KMS-11 (cell line): ENCODE measurements around the gene RBM10.

ENCODE experiments used
- H2AFZ ChIP-seq: fragments of 200-600 bp; sonication (generic); 2 replicates; pipeline ENCODE4 v1.6.1; 2016; ENCODE audit warnings: antibody characterized with exemption, mixed run types, low read depth
- H3K27ac ChIP-seq: fragments of 200-600 bp; sonication (generic); 2 replicates; pipeline ENCODE4 v1.6.1; 2016; ENCODE audit warnings: mild to moderate bottlenecking, mixed run types
- H3K27me3 ChIP-seq: fragments of 200-600 bp; sonication (generic); 2 replicates; pipeline ENCODE4 v1.6.1; 2017; ENCODE audit warnings: mild to moderate bottlenecking, low read depth, mixed run types, moderate library complexity; ENCODE audit not compliant: insufficient read depth
- H3K36me3 ChIP-seq: fragments of 200-600 bp; sonication (generic); 2 replicates; pipeline ENCODE4 v1.6.1; 2017; ENCODE audit warnings: mild to moderate bottlenecking, mixed run types; ENCODE audit not compliant: insufficient read depth
- H3K4me1 ChIP-seq: fragments of 200-600 bp; sonication (generic); 2 replicates; pipeline ENCODE4 v1.6.1; 2016; ENCODE audit warnings: mild to moderate bottlenecking, low read depth, mixed run types; ENCODE audit not compliant: poor library complexity, severe bottlenecking
- H3K4me2 ChIP-seq: fragments of 200-600 bp; sonication (generic); 2 replicates; pipeline ENCODE4 v1.7.0; 2016; ENCODE audit warnings: mild to moderate bottlenecking, mixed run types
- H3K4me3 ChIP-seq: fragments of 200-600 bp; sonication (generic); IDR thresholded peaks from 2 replicates; pipeline ENCODE4 v1.6.1; 2017; ENCODE audit warnings: low read depth, low read length, mixed read lengths; ENCODE audit not compliant: insufficient read depth
- H3K79me2 ChIP-seq: fragments of 200-600 bp; sonication (generic); 2 replicates; pipeline ENCODE4 v1.6.1; 2016; ENCODE audit warnings: low read depth, mixed run types; ENCODE audit not compliant: insufficient read depth
- H3K9ac ChIP-seq: fragments of 200-600 bp; sonication (generic); 2 replicates; pipeline ENCODE4 v1.6.1; 2016; ENCODE audit warnings: mild to moderate bottlenecking, mixed run types
- H4K20me1 ChIP-seq: fragments of 200-600 bp; sonication (generic); 2 replicates; pipeline ENCODE4 v1.6.1; 2016; ENCODE audit warnings: mild to moderate bottlenecking, mixed run types; ENCODE audit not compliant: insufficient read depth
- TF ChIP-seq, protein P1 (sequence below): fragments of 200-600 bp; sonication (generic); conservative IDR thresholded peaks from 2 replicates; pipeline ENCODE4 v1.6.1; 2017; ENCODE audit warnings: low read depth, mild to moderate bottlenecking, antibody characterized with exemption, low read length, moderate library complexity, mixed read lengths

Gene RBM10

DNA sequence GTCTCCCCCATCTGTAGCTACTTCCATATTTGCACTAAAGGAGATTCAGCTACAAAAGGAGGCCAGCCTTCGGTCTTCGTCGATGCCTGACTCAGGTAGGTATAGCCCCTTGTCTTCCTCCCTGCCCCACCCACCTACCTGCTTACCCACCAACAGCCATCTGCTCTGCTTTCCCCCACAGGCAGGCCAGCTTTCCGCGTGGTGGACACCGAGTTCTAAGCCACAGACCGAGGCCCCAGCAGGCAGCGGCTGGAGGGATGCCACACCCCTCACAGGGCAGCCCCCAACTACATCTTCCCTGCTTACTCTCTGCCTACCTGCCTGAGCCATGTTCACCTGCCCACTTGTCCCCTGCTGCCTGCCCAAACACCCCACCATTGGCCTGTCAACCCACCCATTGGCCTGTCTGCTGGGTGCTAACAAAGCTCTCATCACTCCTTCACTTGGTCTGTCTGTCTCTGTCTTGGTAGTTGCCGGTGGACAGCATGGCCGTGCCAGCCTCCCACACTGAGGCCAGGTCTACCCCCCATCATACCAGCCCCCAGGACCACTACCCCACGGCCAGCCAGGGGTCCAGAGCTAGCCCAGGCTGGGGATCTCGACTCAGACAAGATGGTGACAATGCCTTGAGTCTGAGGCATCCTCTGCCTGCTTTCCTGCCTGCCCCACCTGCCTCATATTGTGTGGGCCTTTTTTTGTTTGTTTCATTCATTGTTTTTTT, 83.7 kb downstream of the RBM10 start:
- no peak overlapping the region for H3K9ac ChIP-seq
- H3K4me2 ChIP-seq, result no peak overlapping the region
- no peaks in the 10 kb centered on the region for H3K36me3 ChIP-seq
- H3K79me2 ChIP-seq, result no peaks in the 10 kb centered on the region
- H3K27ac ChIP-seq, result no peak overlapping the region
- no peaks in the 10 kb centered on the region for H3K27me3 ChIP-seq
- peaks cover 13% of the 10 kb centered on the region for H3K4me1 ChIP-seq
- TF ChIP-seq, protein P1, sequence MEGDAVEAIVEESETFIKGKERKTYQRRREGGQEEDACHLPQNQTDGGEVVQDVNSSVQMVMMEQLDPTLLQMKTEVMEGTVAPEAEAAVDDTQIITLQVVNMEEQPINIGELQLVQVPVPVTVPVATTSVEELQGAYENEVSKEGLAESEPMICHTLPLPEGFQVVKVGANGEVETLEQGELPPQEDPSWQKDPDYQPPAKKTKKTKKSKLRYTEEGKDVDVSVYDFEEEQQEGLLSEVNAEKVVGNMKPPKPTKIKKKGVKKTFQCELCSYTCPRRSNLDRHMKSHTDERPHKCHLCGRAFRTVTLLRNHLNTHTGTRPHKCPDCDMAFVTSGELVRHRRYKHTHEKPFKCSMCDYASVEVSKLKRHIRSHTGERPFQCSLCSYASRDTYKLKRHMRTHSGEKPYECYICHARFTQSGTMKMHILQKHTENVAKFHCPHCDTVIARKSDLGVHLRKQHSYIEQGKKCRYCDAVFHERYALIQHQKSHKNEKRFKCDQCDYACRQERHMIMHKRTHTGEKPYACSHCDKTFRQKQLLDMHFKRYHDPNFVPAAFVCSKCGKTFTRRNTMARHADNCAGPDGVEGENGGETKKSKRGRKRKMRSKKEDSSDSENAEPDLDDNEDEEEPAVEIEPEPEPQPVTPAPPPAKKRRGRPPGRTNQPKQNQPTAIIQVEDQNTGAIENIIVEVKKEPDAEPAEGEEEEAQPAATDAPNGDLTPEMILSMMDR, result no peak
- no peaks in the 10 kb centered on the region for H4K20me1 ChIP-seq
- H2AFZ ChIP-seq, result no peak overlapping the region
- H3K4me3 ChIP-seq, result no peak overlapping the region

DNA sequence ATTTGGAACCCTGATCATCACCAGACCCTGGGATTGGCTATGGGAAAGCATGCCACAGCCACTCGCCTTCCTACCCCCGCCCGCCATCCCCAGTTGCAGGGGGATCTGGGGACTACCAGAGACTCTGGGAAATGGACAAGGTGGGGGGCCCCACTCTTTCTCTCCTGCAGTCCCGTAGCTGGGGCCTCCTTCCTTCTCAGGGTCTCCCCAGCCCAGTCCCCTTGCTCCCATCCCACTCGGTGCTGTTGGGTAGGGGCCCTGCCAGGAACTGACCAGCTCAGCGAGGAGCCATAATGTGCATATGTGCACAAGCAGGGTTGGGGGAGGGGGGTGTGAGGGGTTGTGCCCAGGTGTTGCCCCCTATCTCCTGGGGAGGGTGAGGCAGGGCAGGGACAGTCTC, 84.4 kb downstream of the RBM10 start:
- Histone ChIP-seq H3K27ac (no peak overlapping the region), H3K36me3 (no peaks in the 10 kb centered on the region)

DNA sequence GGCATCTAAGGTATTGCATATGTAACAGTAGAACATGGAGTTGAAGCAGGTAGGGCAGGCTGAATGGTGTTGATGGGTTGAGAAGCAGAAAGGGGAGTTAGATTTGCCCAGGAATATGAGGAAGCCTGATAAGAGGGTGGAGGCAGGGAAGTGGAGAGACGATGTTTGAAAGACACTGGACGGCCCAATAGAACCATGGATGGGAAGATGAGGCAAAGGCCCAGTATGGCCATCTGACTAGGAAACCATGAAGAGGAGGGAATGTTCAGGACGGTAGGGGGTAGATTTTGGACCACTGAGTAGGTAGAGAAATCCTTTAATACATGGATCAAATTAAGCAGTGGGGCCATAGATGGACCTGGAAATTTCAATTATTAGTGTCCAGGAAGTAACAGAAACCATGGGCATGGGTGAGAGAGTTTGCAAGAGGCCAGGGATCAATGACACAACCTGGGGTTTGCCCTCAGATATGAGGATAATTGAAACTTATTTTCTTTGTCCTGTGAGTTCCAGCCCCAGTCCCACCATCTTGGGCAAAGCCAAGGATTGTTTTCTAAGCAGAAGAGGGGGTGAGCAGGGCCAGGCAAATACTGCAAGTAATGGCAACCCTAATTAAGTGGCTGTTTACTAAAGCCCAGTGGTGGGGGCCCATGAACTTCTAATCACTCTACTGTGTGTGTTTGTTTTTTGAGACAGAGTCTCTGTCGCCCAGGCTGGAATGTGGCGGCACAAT, 85.3 kb downstream of the RBM10 start:
- no peak overlapping the region for H2AFZ ChIP-seq
- no peaks in the 10 kb centered on the region for H3K27me3 ChIP-seq
- H3K27ac ChIP-seq, result no peak overlapping the region
- H3K9ac ChIP-seq, result no peak overlapping the region
- H4K20me1 ChIP-seq, result no peaks in the 10 kb centered on the region
- H3K4me3 ChIP-seq, result no peak overlapping the region
- TF ChIP-seq, protein P1, result no peak
- peaks cover 13% of the 10 kb centered on the region; the same call in 1 of the 2 replicates for H3K79me2 ChIP-seq
- peaks cover 19% of the 10 kb centered on the region for H3K4me1 ChIP-seq
- H3K36me3 ChIP-seq, result no peaks in the 10 kb centered on the region
- H3K4me2 ChIP-seq, result no peak overlapping the region

More for the DNA sequence above, 84.4 kb downstream of the RBM10 start:
- Histone ChIP-seq H3K9ac (no peak overlapping the region), H3K79me2 (peaks cover 6% of the 10 kb centered on the region; the same call in 1 of the 2 replicates), H3K27me3 (no peaks in the 10 kb centered on the region), H3K4me2 (no peak overlapping the region), H3K4me1 (peaks cover 15% of the 10 kb centered on the region), H2AFZ (no peak overlapping the region), H4K20me1 (no peaks in the 10 kb centered on the region), H3K4me3 (no peak overlapping the region)
- TF ChIP-seq, protein P1, result no peak

DNA sequence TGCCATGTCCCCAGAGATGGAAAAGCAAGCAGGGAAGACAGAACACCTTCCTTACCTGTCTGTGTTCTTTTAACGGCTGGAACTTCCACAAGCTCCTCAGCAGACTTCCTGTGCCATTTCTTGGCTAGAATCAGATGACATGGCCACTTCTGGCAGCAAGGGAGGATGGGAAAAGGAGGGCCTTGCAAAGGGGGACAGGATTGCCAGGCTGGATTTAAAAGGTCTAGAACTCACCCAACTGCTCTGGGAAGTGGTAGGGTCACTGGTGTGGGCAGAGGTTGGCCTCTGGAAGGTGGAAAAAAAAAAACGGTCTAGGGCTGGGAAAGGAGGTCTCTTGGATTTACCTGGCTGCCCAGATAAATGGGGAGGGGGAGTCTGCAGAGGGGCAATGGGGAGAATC, 86.1 kb downstream of the RBM10 start:
- TF ChIP-seq, protein P1, result no peak
- Histone ChIP-seq H3K4me3 (no peak overlapping the region), H3K27ac (no peak overlapping the region)

More for the DNA sequence above, 86.1 kb downstream of the RBM10 start:
- peaks cover 19% of the 10 kb centered on the region for H3K4me1 ChIP-seq
- H3K36me3 ChIP-seq, result no peaks in the 10 kb centered on the region
- H2AFZ ChIP-seq, result no peak overlapping the region
- peaks cover 13% of the 10 kb centered on the region; the same call in 1 of the 2 replicates for H3K79me2 ChIP-seq
- no peak overlapping the region for H3K4me2 ChIP-seq
- H4K20me1 ChIP-seq, result no peaks in the 10 kb centered on the region
- no peaks in the 10 kb centered on the region for H3K27me3 ChIP-seq
- no peak overlapping the region for H3K9ac ChIP-seq
